Duodenal mucosa (tissue), 2 donors: Measurements from ENCODE around the gene GATB.

Experiments
- H3K27ac ChIP-seq: one replicate; pipeline ENCODE4 v1.7.0; 2013; ENCODE audit warnings: low read depth, low read length
- H3K27me3 ChIP-seq, 2 donors: one replicate each; pipeline ENCODE4 v1.7.0; 2013; ENCODE audit warnings: low read length in 2 of 2, control low read depth in 1 of 2; ENCODE audit not compliant: insufficient read depth in 2 of 2, control insufficient read depth in 1 of 2
- H3K36me3 ChIP-seq, 2 donors: one replicate each; pipeline ENCODE4 v1.7.0; 2013; ENCODE audit warnings: low read length in 2 of 2, control low read depth in 1 of 2; ENCODE audit not compliant: insufficient read depth in 2 of 2, control insufficient read depth in 1 of 2
- H3K4me1 ChIP-seq, 2 donors: one replicate each; pipeline ENCODE4 v1.7.0; 2013; ENCODE audit warnings: low read length in 2 of 2, control low read depth in 1 of 2; ENCODE audit not compliant: insufficient read depth in 2 of 2, control insufficient read depth in 1 of 2
- H3K4me3 ChIP-seq, 2 donors: one replicate each; pipeline ENCODE4 v1.7.0; 2013; ENCODE audit warnings: low read length in 2 of 2, low read depth in 1 of 2
- H3K9ac ChIP-seq, 2 donors: one replicate each; pipeline ENCODE4 v1.7.0; 2013; ENCODE audit warnings: low read length in 2 of 2, low read depth in 1 of 2
- H3K9me3 ChIP-seq, 2 donors: one replicate each; pipeline ENCODE4 v1.7.0; 2013; ENCODE audit warnings: low read length in 2 of 2, control low read depth in 1 of 2; ENCODE audit not compliant: control insufficient read depth in 1 of 2

GATB gene

DNA sequence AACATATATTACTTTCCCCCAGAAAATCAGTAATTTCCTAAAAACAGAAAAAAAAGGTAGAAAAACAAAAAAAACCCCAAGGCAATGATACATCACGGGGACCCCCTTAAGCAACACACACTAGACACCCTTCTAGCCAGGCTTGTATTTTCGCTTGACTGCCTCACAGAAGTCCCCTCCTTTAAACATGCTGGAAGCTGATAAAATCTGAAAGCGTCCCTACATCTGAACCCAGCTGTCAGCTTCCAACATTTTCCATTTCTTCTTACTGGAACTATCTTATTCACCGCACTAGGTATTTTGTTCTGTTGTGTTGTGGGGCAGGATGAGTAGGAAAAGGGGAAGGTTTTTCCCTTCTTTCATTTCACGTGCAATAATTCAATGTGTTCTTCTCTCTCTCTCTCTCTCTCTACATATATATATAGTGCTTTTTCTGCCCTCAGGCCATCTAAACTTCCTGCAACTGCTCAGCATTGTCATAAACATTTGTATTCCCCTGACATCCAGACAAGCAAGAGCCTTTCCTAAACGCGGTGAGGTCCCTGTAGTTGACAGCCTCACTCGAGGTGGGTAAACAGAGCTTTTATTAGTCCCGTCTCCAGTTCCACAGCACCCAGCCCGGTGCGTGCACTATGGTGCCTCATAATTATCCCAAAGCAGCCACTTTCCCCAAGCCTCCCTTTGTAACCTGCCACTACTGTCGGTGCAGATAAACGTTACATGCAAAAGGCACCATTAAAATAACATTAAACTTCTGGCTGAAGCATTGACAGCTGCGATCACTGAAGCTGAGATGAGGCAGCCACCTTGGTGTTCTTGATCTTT is 82.5 kb downstream of the GATB start:
- H3K4me3 ChIP-seq, result no peak overlapping the region
- H3K9ac ChIP-seq, result no peak overlapping the region
- no peaks in the 10 kb centered on the region for H3K27me3 ChIP-seq

DNA sequence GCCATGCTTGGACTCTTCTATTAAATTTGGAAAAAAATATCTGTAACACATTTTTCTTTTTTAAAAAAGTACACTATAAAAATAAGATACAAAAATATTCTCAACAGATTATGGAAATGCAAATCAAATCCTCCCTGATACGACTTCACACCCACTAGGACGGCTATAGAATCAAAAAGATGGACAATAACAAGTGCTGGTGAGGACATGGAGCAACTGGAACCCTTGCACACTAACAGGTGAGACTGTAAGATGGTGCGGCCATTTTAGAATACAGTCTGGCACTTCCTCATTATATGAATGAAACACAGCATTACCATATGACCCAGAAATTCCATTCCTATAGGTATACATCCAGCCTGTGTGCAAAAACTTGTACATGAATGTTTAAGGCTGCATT is 83.6 kb downstream of the GATB start:
- H3K36me3 ChIP-seq, result peaks cover 0 to 7% of the 10 kb centered on the region in 2 donors

More for the DNA sequence above, 82.5 kb downstream of the GATB start:
- peaks cover 5 to 7% of the 10 kb centered on the region in 2 donors for H3K36me3 ChIP-seq
- H3K9me3 ChIP-seq, result no peaks in the 10 kb centered on the region
- H3K4me1 ChIP-seq, result peaks cover 0 to 11% of the 10 kb centered on the region in 2 donors
- H3K27ac ChIP-seq, result no peak overlapping the region

DNA sequence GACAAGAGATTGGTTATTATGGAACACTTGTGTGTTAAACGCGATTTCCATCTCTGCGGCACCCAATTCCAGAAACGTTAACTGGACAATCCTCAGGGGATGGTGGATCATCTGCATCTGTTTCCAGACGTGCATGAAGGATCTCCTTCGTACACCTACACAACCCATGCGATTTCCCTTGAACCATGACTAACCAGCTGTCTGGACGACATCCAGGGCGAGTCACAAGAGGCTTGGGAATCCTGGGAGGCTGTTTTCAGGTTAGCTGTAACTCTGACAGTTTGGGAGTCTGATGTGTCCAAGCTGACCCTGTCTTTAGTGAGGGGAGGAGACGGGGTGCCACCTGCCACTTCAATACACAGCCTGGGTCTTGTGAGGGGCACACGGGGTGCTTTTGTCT is 84.5 kb downstream of the GATB start:
- H3K9me3 ChIP-seq, result no peaks in the 10 kb centered on the region

More for the DNA sequence above, 83.6 kb downstream of the GATB start:
- H3K27ac ChIP-seq, result no peak overlapping the region
- peaks cover 0 to 11% of the 10 kb centered on the region in 2 donors for H3K4me1 ChIP-seq
- H3K4me3 ChIP-seq, result no peak overlapping the region
- H3K27me3 ChIP-seq, result no peaks in the 10 kb centered on the region
- H3K9me3 ChIP-seq, result no peaks in the 10 kb centered on the region
- no peak overlapping the region for H3K9ac ChIP-seq

DNA sequence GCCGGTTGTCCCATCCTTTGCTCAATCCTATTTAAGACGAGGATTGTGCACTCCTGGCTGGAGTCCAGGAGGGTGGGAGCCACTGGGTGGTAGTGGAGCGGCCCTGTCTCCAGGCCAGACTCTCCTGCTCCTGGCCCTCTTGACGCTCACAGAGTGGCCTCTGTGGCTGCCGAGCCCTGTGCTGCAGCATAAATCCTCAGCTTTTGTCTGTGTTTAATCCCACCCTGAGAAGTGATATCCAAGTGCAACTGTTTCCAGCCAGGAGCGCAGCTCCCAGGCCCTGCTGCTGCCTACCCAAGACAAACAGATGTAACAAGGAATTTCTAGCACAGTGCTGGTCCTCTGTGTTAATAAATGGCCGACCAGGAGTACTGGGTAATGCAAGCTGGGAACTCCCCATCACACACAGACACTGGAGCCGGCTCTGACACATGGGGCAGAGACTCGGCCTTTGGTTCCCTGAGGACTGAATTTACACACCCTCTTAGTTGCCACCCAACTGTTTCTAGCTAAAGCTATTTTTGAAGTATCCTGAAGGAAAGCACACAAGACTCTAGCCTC is 85.3 kb downstream of the GATB start:
- Histone ChIP-seq H3K4me1 (peaks cover 0 to 11% of the 10 kb centered on the region in 2 donors), H3K27ac (no peak overlapping the region), H3K36me3 (peaks cover 0 to 7% of the 10 kb centered on the region in 2 donors), H3K9ac (no peak overlapping the region), H3K9me3 (no peaks in the 10 kb centered on the region), H3K4me3 (no peak overlapping the region), H3K27me3 (no peaks in the 10 kb centered on the region)

More for the DNA sequence above, 84.5 kb downstream of the GATB start:
- Histone ChIP-seq H3K36me3 (peaks cover 0 to 7% of the 10 kb centered on the region in 2 donors), H3K4me3 (no peak overlapping the region), H3K4me1 (peaks cover 0 to 11% of the 10 kb centered on the region in 2 donors), H3K27ac (no peak overlapping the region), H3K9ac (no peak overlapping the region), H3K27me3 (no peaks in the 10 kb centered on the region)

DNA sequence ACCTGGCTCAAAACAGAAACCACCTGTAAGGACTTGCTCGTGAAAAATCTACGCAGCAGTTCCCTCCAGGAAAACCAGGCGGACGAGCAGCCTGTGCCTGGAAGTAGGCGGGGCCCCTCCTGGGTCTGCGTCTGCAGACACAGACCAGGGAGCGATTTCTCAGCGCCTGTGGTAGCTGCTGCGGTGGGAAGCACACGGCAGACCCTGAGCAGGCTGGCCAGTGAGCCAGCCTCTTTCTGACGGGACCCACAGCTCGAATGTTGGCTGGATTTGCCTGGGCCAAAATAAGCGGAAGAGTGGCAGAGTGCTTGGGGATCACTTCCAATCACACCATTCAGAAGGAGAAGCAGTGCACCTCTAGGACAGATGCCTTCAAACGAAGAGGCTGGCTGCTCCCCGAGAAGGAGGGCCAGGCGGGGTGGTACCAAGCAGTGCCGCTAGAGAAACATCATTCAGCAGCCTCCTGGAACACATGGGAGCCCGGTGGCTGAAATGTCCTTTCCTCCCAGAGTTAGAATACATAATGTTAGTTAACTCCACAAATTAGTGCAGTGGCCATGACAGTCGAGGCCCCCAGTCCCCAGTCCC is 85.9 kb downstream of the GATB start:
- Histone ChIP-seq H3K27me3 (no peaks in the 10 kb centered on the region), H3K9me3 (no peaks in the 10 kb centered on the region), H3K36me3 (peaks cover 0 to 8% of the 10 kb centered on the region in 2 donors), H3K9ac (no peak overlapping the region), H3K27ac (no peak overlapping the region), H3K4me3 (peak overlapping the region; percentile 45 to 49), H3K4me1 (peaks cover 0 to 11% of the 10 kb centered on the region in 2 donors)

DNA sequence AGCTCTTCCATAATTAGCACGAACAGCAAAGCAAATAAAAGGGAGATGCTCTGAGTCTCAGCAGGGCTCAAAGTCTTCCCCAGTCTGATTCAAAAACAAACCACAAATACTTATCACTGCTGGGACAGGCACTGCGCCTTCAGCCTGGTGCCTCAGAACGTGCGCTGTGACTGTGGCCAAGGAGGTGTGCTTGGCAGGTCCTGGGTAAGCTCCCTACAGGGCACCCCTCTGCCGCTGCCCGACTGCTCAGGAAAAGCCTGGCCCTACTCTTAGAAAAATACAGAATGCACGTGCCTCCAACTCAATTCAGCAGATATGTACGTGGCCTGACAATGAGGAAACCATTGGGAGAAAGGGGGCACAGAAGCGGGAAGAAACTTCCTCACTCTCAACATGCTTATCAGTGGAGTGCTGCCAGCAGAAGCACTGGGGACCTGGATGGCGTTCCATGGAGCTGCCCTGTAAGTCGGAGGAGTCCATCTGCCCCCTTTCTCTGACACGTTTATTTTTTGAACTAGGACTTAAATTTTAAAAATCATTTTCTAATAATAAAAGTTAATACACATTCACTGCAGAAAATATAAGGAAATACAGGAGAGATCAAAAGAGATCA is 86.8 kb downstream of the GATB start:
- peak overlapping the region in 1 of 2 donors; percentile 33 for H3K9ac ChIP-seq
- no peaks in the 10 kb centered on the region for H3K27me3 ChIP-seq
- peaks cover 0 to 11% of the 10 kb centered on the region in 2 donors for H3K4me1 ChIP-seq
- no peak overlapping the region for H3K27ac ChIP-seq
- peak overlapping the region in 1 of 2 donors; percentile 18 for H3K4me3 ChIP-seq
- H3K9me3 ChIP-seq, result no peaks in the 10 kb centered on the region
- H3K36me3 ChIP-seq, result peaks cover 7 to 10% of the 10 kb centered on the region in 2 donors

DNA sequence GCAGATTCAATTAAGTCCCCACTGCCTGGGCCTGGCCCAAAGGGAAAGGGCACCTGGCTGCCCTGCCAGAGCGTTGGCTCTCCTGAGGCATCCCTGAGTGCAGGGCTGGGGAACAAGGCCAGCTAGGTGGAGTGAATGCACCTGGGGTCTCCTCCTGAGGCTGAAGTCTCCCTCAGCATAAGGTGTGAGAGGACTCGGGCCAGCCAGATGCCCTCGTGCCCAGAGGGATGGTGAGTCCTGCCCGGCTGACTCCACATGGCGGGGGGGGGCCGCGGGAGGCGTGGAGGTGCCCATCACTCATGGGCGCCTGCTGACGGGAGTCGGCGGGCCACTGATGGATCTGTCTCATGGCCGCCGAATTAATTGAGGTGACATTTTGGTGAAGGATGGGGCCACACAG is 87.8 kb downstream of the GATB start:
- peaks cover 0 to 11% of the 10 kb centered on the region in 2 donors for H3K4me1 ChIP-seq
- H3K9ac ChIP-seq, result no peak overlapping the region
- no peak overlapping the region for H3K4me3 ChIP-seq
- H3K36me3 ChIP-seq, result peaks cover 10 to 12% of the 10 kb centered on the region in 2 donors
- no peak overlapping the region for H3K27ac ChIP-seq
- no peaks in the 10 kb centered on the region for H3K9me3 ChIP-seq
- no peaks in the 10 kb centered on the region for H3K27me3 ChIP-seq

DNA sequence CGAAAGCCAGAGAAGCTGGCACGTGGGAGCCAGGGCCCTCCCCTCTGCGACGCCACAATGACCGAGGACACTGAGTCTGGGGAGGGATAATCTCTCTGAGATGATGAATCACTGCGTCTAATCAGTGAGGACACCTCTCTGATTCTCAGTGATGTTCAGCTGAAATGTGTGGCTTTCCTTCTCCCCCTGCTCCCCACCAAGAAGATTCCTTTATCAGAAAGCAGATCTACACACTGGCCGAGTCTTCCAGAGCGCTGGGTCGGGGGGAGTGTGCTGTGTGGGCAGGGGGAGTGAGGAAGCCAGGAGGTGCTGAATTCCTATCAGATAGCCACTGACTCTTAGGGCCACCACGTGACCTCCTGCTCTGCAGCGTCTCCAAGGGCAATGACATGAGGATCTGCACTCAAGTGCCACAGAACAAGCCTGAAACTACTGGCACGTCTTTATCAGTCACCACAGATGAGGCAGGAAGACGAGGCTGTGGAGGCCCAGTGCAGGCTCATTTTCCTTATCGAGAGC is 89.2 kb downstream of the GATB start:
- Histone ChIP-seq H3K9ac (no peak overlapping the region), H3K27ac (no peak overlapping the region), H3K4me3 (no peak overlapping the region), H3K36me3 (peaks cover 9 to 12% of the 10 kb centered on the region in 2 donors), H3K9me3 (no peaks in the 10 kb centered on the region), H3K4me1 (peaks cover 0 to 11% of the 10 kb centered on the region in 2 donors), H3K27me3 (no peaks in the 10 kb centered on the region)

DNA sequence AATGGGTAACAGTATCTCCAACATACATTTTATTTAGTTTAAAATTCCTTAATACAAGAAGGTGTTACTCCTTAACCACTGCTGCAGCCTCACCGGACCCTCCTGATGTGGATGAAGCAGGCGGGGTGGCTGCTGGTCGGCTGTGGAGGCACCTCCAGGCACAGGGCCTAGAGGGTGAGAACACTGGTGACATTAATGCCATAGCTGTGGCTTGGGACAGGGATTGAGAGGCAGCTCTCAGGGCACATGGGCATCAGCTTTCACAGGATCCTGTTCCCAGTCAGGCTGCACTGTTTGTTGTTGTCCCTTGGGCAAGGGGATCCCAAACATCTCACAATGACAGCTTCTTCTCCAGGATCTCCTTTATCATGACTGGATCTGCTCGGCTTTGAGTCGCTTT is 90.0 kb downstream of the GATB start:
- H3K36me3 ChIP-seq, result peaks cover 3 to 12% of the 10 kb centered on the region in 2 donors
- H3K27me3 ChIP-seq, result no peaks in the 10 kb centered on the region
- no peak overlapping the region for H3K27ac ChIP-seq
- H3K4me3 ChIP-seq, result no peak overlapping the region
- H3K4me1 ChIP-seq, result peaks cover 0 to 11% of the 10 kb centered on the region in 2 donors
- no peaks in the 10 kb centered on the region for H3K9me3 ChIP-seq
- no peak overlapping the region for H3K9ac ChIP-seq
